Measurements from ENCODE around the gene LRFN3.

Gene LRFN3

DNA sequence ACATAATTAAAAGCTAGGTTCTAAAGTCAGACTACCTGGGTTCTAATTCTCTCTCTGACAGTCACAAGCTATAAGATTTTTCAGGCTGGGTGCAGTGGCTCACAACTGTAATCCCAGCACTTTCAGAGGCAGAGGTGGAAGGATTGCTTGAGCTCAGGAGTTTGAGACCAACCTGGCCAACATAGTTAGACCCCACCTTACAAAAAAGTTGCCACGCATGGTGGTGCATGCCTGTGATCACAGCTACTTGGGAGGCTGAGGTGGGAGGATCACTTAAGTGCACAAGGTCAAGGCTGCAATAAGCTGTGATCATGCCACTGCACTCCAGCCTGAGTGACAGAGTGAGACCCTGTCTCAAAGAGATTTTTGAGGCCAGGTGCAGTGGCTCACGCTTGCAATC is 41.8 kb upstream of the LRFN3 start:
- H3K36me3 ChIP-seq (ENCODE audit: control insufficient read depth in 4 of 4, insufficient read depth in 4 of 4, low read length in 3 of 4): peaks cover 0 to 85% (median 52%) of the 10 kb centered on the region in 4 experiments

GRCh38 chr19:35895911-35896642 is 40.1 kb upstream of the LRFN3 start:
- no peak for DNase-seq
- WGBS (ENCODE audit: insufficient coverage): over 99% methylated on average over 18 of the region's 21 CpGs
- Histone ChIP-seq H3K27ac (ENCODE audit: insufficient read depth in 1 of 2, low read depth in 1 of 2, low read length in 2 of 2, poor library complexity in 1 of 2, severe bottlenecking in 2 of 2) (no peak overlapping the region), H3K4me3 (ENCODE audit: control insufficient read depth in 1 of 7, extremely low read depth in 1 of 7, insufficient read depth in 4 of 7, low read depth in 2 of 7, low read length in 6 of 7) (no peak overlapping the region), H3K4me1 (ENCODE audit: control extremely low read depth in 1 of 4, control insufficient read depth in 4 of 4, insufficient read depth in 4 of 4, low read length in 3 of 4) (peaks cover 0 to 23% (median 19%) of the 10 kb centered on the region in 4 experiments), H3K9me3 (ENCODE audit: control extremely low read depth in 1 of 5, control insufficient read depth in 4 of 5, insufficient read depth in 2 of 5, low read depth in 1 of 5, low read length in 4 of 5) (no peaks in the 10 kb centered on the region), H3K36me3 (ENCODE audit: control insufficient read depth in 4 of 4, insufficient read depth in 4 of 4, low read length in 3 of 4) (peaks cover 0 to 69% (median 39%) of the 10 kb centered on the region in 4 experiments), H3K27me3 (replicated peaks in 2 of 5; ENCODE audit: control insufficient read depth in 4 of 5, insufficient read depth in 5 of 5, low read length in 4 of 5) (no peaks in the 10 kb centered on the region)
- ChIA-PET POLR2A (no interaction called here), CTCF (interaction anchor here (1.7 to 4.3 kb wide), 3 partner anchors 13 to 53 kb away, joined by 5 to 20 read pairs (median 16); no protein-coding TSS in a partner anchor)

More for the DNA sequence above, 41.8 kb upstream of the LRFN3 start:
- 100% methylated on average over 1 of the region's 2 CpGs for WGBS (ENCODE audit: insufficient coverage)
- DNase-seq: no peak
- CTCF ChIA-PET: interaction anchor here (1.0 to 4.5 kb wide), 4 partner anchors 9 to 37 kb away, joined by 3 to 21 read pairs (median 14); no protein-coding TSS in a partner anchor
- no peaks in the 10 kb centered on the region for H3K9me3 ChIP-seq (ENCODE audit: control extremely low read depth in 1 of 5, control insufficient read depth in 4 of 5, insufficient read depth in 2 of 5, low read depth in 1 of 5, low read length in 4 of 5)
- H3K4me1 ChIP-seq (ENCODE audit: control extremely low read depth in 1 of 4, control insufficient read depth in 4 of 4, insufficient read depth in 4 of 4, low read length in 3 of 4): peaks cover 0 to 16% (median 14%) of the 10 kb centered on the region in 4 experiments
- H3K27ac ChIP-seq (ENCODE audit: insufficient read depth in 1 of 2, low read depth in 1 of 2, low read length in 2 of 2, poor library complexity in 1 of 2, severe bottlenecking in 2 of 2): no peak overlapping the region
- no peak overlapping the region for H3K4me3 ChIP-seq (ENCODE audit: control insufficient read depth in 1 of 7, extremely low read depth in 1 of 7, insufficient read depth in 4 of 7, low read depth in 2 of 7, low read length in 6 of 7)
- no peaks in the 10 kb centered on the region for H3K27me3 ChIP-seq (replicated peaks in 2 of 5; ENCODE audit: control insufficient read depth in 4 of 5, insufficient read depth in 5 of 5, low read length in 4 of 5)
- POLR2A ChIA-PET: no interaction called here

GRCh38 chr19:35896643-35897040 is 39.5 kb upstream of the LRFN3 start:
- no peaks in the 10 kb centered on the region for H3K9me3 ChIP-seq (ENCODE audit: control extremely low read depth in 1 of 5, control insufficient read depth in 4 of 5, insufficient read depth in 2 of 5, low read depth in 1 of 5, low read length in 4 of 5)
- no peak overlapping the region for H3K27ac ChIP-seq (ENCODE audit: insufficient read depth in 1 of 2, low read depth in 1 of 2, low read length in 2 of 2, poor library complexity in 1 of 2, severe bottlenecking in 2 of 2)
- ChIA-PET POLR2A (interaction anchor here (0.9 to 1.0 kb wide), 2 partner anchors 9 to 35 kb away, joined by 3 read pairs; no protein-coding TSS in a partner anchor), CTCF (interaction anchor here (0.8 to 3.1 kb wide), 4 partner anchors 11 to 53 kb away, joined by 3 to 20 read pairs (median 6); no protein-coding TSS in a partner anchor)
- H3K4me3 ChIP-seq (ENCODE audit: control insufficient read depth in 1 of 7, extremely low read depth in 1 of 7, insufficient read depth in 4 of 7, low read depth in 2 of 7, low read length in 6 of 7): no peak overlapping the region
- peaks cover 0 to 65% (median 36%) of the 10 kb centered on the region in 4 experiments for H3K36me3 ChIP-seq (ENCODE audit: control insufficient read depth in 4 of 4, insufficient read depth in 4 of 4, low read length in 3 of 4)
- H3K4me1 ChIP-seq (ENCODE audit: control extremely low read depth in 1 of 4, control insufficient read depth in 4 of 4, insufficient read depth in 4 of 4, low read length in 3 of 4): peaks cover 4 to 28% (median 25%) of the 10 kb centered on the region in 4 experiments
- H3K27me3 ChIP-seq (replicated peaks in 2 of 5; ENCODE audit: control insufficient read depth in 4 of 5, insufficient read depth in 5 of 5, low read length in 4 of 5): no peaks in the 10 kb centered on the region
- no peak for DNase-seq
- WGBS (ENCODE audit: insufficient coverage): 100% methylated on average over 12 of the region's 13 CpGs

GRCh38 chr19:35897706-35898451 is 38.3 kb upstream of the LRFN3 start:
- ChIA-PET CTCF (interaction anchor here (0.8 to 3.1 kb wide), 5 partner anchors 11 to 35 kb away, joined by 3 to 20 read pairs (median 6); no protein-coding TSS in a partner anchor), POLR2A (interaction anchor here (0.5 to 1.2 kb wide), 3 partner anchors 11 to 116 kb away, joined by 3 to 5 read pairs (median 3); partner anchors contain the start of gene ALKBH6)
- 98% methylated on average over 9 of the region's 13 CpGs for WGBS (ENCODE audit: insufficient coverage)
- peak overlapping the region in 6 of 7 experiments; percentile 72 to 90 (median 85) for H3K4me3 ChIP-seq (ENCODE audit: control insufficient read depth in 1 of 7, extremely low read depth in 1 of 7, insufficient read depth in 4 of 7, low read depth in 2 of 7, low read length in 6 of 7)
- H3K36me3 ChIP-seq (ENCODE audit: control insufficient read depth in 4 of 4, insufficient read depth in 4 of 4, low read length in 3 of 4): peaks cover 0 to 54% (median 32%) of the 10 kb centered on the region in 4 experiments
- no peaks in the 10 kb centered on the region for H3K9me3 ChIP-seq (ENCODE audit: control extremely low read depth in 1 of 5, control insufficient read depth in 4 of 5, insufficient read depth in 2 of 5, low read depth in 1 of 5, low read length in 4 of 5)
- H3K27ac ChIP-seq (ENCODE audit: insufficient read depth in 1 of 2, low read depth in 1 of 2, low read length in 2 of 2, poor library complexity in 1 of 2, severe bottlenecking in 2 of 2): peak overlapping the region in 1 of 2 experiments; percentile 94
- H3K4me1 ChIP-seq (ENCODE audit: control extremely low read depth in 1 of 4, control insufficient read depth in 4 of 4, insufficient read depth in 4 of 4, low read length in 3 of 4): peaks cover 10 to 41% (median 37%) of the 10 kb centered on the region in 4 experiments
- no peaks in the 10 kb centered on the region for H3K27me3 ChIP-seq (replicated peaks in 2 of 5; ENCODE audit: control insufficient read depth in 4 of 5, insufficient read depth in 5 of 5, low read length in 4 of 5)
- DNase-seq: no peak

- WGBS (ENCODE audit: insufficient coverage): 17% methylated on average over 14 of the region's 17 CpGs
- DNase-seq: no peak
- Histone ChIP-seq H3K27me3 (replicated peaks in 2 of 5; ENCODE audit: control insufficient read depth in 4 of 5, insufficient read depth in 5 of 5, low read length in 4 of 5) (no peaks in the 10 kb centered on the region), H3K27ac (ENCODE audit: insufficient read depth in 1 of 2, low read depth in 1 of 2, low read length in 2 of 2, poor library complexity in 1 of 2, severe bottlenecking in 2 of 2) (peak overlapping the region; percentile 91 to 94), H3K36me3 (ENCODE audit: control insufficient read depth in 4 of 4, insufficient read depth in 4 of 4, low read length in 3 of 4) (peaks cover 0 to 48% (median 29%) of the 10 kb centered on the region in 4 experiments), H3K4me1 (ENCODE audit: control extremely low read depth in 1 of 4, control insufficient read depth in 4 of 4, insufficient read depth in 4 of 4, low read length in 3 of 4) (peaks cover 10 to 46% (median 43%) of the 10 kb centered on the region in 4 experiments), H3K4me3 (ENCODE audit: control insufficient read depth in 1 of 7, extremely low read depth in 1 of 7, insufficient read depth in 4 of 7, low read depth in 2 of 7, low read length in 6 of 7) (peak overlapping the region; percentile 72 to 90 (median 84)), H3K9me3 (ENCODE audit: control extremely low read depth in 1 of 5, control insufficient read depth in 4 of 5, insufficient read depth in 2 of 5, low read depth in 1 of 5, low read length in 4 of 5) (no peaks in the 10 kb centered on the region)
- POLR2A ChIA-PET: interaction anchor here (1.2 kb wide), 1 partner anchor 11 kb away, joined by 5 read pairs; no protein-coding TSS in a partner anchor
- CTCF ChIA-PET: interaction anchor here (0.8 to 3.1 kb wide), 4 partner anchors 11 to 34 kb away, joined by 3 to 20 read pairs (median 4); no protein-coding TSS in a partner anchor
Observed at GRCh38 chr19:35898499-35898809, 37.7 kb upstream of the LRFN3 start.

GRCh38 chr19:35899547-35900214 is 36.5 kb upstream of the LRFN3 start:
- CTCF ChIA-PET: no interaction called here
- 0% methylated on average over 24 of the region's 43 CpGs for WGBS (ENCODE audit: insufficient coverage)
- peaks cover 12 to 59% (median 55%) of the 10 kb centered on the region in 4 experiments for H3K4me1 ChIP-seq (ENCODE audit: control extremely low read depth in 1 of 4, control insufficient read depth in 4 of 4, insufficient read depth in 4 of 4, low read length in 3 of 4)

More at GRCh38 chr19:35899547-35900214, 36.5 kb upstream of the LRFN3 start:
- H3K4me3 ChIP-seq (ENCODE audit: control insufficient read depth in 1 of 7, extremely low read depth in 1 of 7, insufficient read depth in 4 of 7, low read depth in 2 of 7, low read length in 6 of 7): peak overlapping the region; percentile 72 to 90 (median 84)
- H3K9me3 ChIP-seq (ENCODE audit: control extremely low read depth in 1 of 5, control insufficient read depth in 4 of 5, insufficient read depth in 2 of 5, low read depth in 1 of 5, low read length in 4 of 5): no peaks in the 10 kb centered on the region
- peaks cover 0 to 36% (median 23%) of the 10 kb centered on the region in 4 experiments for H3K36me3 ChIP-seq (ENCODE audit: control insufficient read depth in 4 of 4, insufficient read depth in 4 of 4, low read length in 3 of 4)
- POLR2A ChIA-PET: interaction anchor here (1.1 to 2.1 kb wide), 4 partner anchors 10 to 31 kb away, joined by 3 to 15 read pairs (median 7); no protein-coding TSS in a partner anchor
- H3K27ac ChIP-seq (ENCODE audit: insufficient read depth in 1 of 2, low read depth in 1 of 2, low read length in 2 of 2, poor library complexity in 1 of 2, severe bottlenecking in 2 of 2): peak overlapping the region; percentile 91 to 94
- no peaks in the 10 kb centered on the region for H3K27me3 ChIP-seq (replicated peaks in 2 of 5; ENCODE audit: control insufficient read depth in 4 of 5, insufficient read depth in 5 of 5, low read length in 4 of 5)
- DNase-seq: peak; percentile 80 to 92 (median 91)

All from common myeloid progenitor, CD34-positive (primary cell).